Measurements from ENCODE around the gene SNX11.

SNX11 gene

DNA sequence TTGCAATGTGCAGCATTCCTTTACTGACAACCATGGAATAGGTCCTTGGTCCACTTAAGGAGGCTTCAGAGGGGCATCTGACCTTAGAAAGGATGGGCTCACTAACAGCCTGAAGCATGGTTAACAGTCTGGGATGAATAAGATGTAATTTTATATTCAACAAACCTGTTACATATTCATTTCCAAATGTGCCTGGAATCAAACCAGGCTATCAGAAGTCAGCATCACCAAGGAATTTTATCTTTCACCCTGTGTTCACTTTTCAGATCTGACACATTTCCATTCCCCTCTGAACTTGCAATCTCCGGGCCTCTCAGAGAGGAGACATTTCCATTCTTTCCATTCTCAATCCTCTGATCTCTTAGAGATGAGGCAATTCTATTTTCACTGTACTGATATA is 62.4 kb downstream of the SNX11 start:
- no peak for DNase-seq
